ENCODE results near the gene GOT2.
A peak's percentile ranks its signal among the peaks of the same experiment; 100 is the strongest.
"Not testable (repeated sequence)": the region's sequence is repeated elsewhere in the genome, so short reads cannot be mapped to it uniquely, and the experiment has no call there.

Gene GOT2

GRCh38 chr16:58717994-58718393 lies 16.1 kb downstream of the GOT2 start:
- no peak for DNase-seq (ENCODE audit: low read depth)

- no peak for DNase-seq (ENCODE audit: low read depth)
Measured at GRCh38 chr16:58716468-58716867, 17.6 kb downstream of the GOT2 start.

DNA sequence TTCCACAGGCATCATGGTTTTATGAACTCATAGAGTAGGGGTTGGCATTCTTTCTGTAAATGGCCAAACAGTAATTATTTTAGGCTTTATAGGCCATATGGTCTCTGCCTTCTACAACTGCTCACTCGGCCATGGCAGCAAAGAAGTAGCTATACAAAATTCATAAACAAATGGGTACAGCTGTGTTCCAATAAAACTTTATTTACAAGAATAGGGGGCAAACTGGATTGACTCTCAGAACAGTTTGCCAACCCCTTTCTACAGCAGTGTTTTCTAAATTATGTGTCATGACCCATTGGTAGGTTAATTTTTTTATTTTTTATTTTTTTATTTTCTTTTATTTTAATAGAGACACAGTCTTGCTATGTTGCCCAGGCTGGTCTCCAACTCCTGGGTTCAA lies 20.4 kb downstream of the GOT2 start:
- DNase-seq (ENCODE audit: low read depth): no peak

DNA sequence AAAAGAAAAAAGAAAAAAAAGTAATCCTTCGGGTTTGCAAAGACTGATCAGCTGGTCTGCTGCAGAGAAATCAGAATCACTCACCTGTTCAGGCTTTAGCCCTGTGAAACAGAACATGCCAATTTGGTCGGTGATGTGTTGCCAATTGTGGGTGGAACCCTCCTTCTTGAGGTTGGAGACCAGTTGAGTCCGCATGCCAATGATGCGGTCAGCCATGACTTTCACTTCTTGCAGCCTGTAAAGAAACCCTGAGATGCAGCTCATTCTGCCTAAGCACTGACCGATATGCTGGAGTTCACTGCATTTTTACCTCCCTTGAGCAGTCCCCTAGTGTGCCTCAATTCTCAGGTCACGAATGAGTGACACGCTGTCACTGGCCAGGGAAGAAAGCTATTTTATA lies 24.8 kb downstream of the GOT2 start:
- DNase-seq (ENCODE audit: low read depth): no peak

DNA sequence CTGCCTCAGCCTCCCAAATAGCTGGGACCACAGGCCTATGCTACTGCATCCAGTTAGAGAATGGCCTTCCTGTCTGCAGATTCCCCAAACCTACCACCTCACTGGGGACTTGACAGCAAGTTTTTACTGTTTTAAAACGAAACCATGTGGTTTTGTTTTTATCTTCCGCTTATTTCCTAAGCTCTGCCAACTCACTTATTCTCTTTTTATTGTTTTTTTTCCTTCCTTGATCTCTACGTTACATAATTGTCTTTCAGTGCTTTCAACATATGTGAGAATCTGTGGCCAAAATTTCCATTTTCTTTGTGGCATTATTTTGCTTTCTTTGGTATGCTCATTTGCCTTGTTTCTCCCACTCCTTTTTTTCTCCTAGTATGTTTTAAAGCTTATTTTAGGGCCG lies 35.0 kb downstream of the GOT2 start:
- DNase-seq (ENCODE audit: low read depth): no peak

- DNase-seq (ENCODE audit: low read depth): no peak
Measured at GRCh38 chr16:58695368-58695767, 38.7 kb downstream of the GOT2 start.

DNA sequence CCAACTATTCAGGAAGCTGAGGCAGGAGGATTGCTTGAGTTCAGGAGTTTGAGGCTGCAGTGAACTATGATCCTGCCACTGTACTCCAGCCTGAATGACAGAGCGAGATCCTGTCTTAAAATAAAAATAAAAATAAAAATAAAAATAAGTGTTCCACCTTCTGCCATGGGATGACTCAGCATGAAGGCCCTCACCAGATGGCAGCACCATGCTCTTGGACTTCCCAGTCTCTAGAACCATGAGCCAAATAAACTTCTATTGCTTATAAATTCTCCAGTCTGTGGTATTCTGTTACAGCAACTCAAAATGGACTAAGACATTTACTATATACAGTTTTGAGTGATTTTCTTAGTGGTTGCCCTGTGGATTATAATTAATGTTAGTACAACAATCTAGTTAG lies 41.7 kb downstream of the GOT2 start:
- DNase-seq (ENCODE audit: low read depth): no peak

GRCh38 chr16:58686985-58687706 lies 47.0 kb downstream of the GOT2 start:
- DNase-seq (ENCODE audit: low read depth): not testable (repeated sequence)

DNA sequence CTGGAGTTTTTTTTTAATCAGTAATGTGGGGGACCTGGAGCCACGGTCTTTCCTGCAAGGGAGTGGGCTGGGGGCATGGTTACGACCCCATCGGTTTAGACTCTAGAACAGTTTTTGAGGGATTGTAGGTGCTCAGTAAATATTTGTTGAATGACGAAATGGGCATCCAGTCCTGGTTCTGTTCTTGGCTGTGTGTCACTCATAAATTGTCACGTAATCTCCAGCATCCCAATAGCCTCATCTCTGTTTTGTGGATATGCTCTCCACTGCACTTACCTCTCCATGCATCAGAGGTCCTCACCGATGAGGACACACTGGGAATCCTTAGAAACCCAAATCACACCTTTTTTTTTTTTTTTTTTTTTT lies 49.0 kb downstream of the GOT2 start:
- no peak for DNase-seq (ENCODE audit: low read depth)

GRCh38 chr16:58684354-58685083 lies 49.6 kb downstream of the GOT2 start, which contains the start of gene SLC38A7:
TSS of gene SLC38A7 (minus strand) at chr16:58684770. CDS start at chr16:58680126, 4,644 bp downstream.
- peak; percentile 58 for DNase-seq (ENCODE audit: low read depth)

DNA sequence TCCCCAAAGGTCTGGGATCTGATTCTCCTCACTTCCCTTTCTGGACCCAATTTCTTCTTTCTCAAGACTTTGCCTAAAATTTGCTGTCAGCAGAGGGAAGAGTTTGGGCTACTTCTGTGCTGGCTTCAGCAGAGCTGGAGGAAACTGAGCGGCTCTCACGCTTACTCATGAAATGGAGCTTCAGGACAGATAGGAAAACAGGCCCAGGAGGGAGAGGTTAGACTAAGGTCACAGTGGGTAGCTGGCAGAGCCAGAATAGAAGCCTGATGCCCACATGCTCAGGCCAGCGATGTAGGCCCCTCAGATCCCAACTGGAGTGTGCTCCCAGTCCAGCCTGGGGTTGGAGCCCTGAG lies 50.1 kb downstream of the GOT2 start:
- no peak for DNase-seq (ENCODE audit: low read depth)

DNA sequence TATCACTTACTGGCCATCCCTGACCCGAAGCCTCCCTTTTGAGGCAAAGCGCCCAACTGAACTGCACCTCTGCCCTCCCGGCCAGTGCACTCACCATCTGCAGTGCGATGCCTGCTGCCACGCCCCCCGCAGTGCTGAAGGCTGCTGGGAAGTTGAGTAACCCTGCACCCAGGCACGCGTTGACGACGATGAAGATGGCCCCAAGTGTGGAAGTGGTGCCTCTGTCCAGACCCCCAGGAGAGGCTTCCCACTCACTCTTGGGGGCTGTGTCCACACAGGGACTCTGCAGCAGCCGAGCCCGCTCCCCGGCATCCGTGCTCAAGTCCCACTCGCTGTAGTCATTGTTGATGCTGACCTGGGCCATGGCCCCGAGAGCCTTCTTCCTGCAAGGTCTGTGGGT lies 54.4 kb downstream of the GOT2 start:
- no peak for DNase-seq (ENCODE audit: low read depth)

GRCh38 chr16:58678716-58679115 lies 55.4 kb downstream of the GOT2 start:
- DNase-seq (ENCODE audit: low read depth): no peak

GRCh38 chr16:58678269-58678668 lies 55.8 kb downstream of the GOT2 start:
- no peak for DNase-seq (ENCODE audit: low read depth)

GRCh38 chr16:58670946-58671583 lies 63.1 kb downstream of the GOT2 start:
- DNase-seq (ENCODE audit: low read depth): no peak

GRCh38 chr16:58670177-58670576 lies 63.9 kb downstream of the GOT2 start:
- DNase-seq (ENCODE audit: low read depth): no peak

- DNase-seq (ENCODE audit: low read depth): no peak
Measured at GRCh38 chr16:58665200-58665599, 68.9 kb downstream of the GOT2 start.

- DNase-seq (ENCODE audit: low read depth): no peak
Measured at GRCh38 chr16:58661199-58661830, 72.8 kb downstream of the GOT2 start.

GRCh38 chr16:58659911-58660310 lies 74.2 kb downstream of the GOT2 start:
- not testable (repeated sequence) for DNase-seq (ENCODE audit: low read depth)

DNA sequence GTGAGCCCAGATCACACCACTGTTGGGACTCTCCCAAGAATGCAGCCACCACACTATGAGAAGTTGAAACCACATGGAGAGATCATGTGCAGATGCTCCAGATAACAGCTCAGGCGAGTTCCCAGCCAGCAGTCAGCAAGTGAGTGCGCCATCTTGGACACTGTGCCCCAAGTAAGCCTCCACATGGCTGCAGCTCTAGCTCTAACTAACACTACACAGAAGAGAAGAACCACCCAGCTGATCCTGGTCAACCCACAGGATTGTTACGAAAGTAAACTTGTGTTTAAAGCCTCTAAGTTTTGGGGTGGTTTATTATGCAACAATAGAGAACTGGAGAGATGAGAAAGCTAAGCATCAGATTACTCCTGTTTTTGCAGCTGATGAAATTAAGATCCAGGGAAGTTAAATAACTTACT lies 75.3 kb downstream of the GOT2 start:
- no peak for DNase-seq (ENCODE audit: low read depth)
